ENCODE data around the gene KIF21A.
A peak's percentile ranks its signal among the peaks of the same experiment; 100 is the strongest.
"Not testable (repeated sequence)": the region's sequence is repeated elsewhere in the genome, so short reads cannot be mapped to it uniquely, and the experiment has no call there.

Gene KIF21A

GRCh38 chr12:39443081-39443928, at the start of gene KIF21A:
Gene KIF21A (minus strand): TSS chr12:39443120. CDS start chr12:39442970, 150 bp downstream.
- DNase-seq, result peak; percentile 88

- peak; percentile 51 for DNase-seq
These were observed 47.8 kb upstream of the KIF21A start for GRCh38 chr12:39490500-39491282.

- no peak for DNase-seq
These were observed 40.7 kb upstream of the KIF21A start for GRCh38 chr12:39483597-39483996.

GRCh38 chr12:39483042-39483441, 40.1 kb upstream of the KIF21A start:
- DNase-seq, result no peak

DNA sequence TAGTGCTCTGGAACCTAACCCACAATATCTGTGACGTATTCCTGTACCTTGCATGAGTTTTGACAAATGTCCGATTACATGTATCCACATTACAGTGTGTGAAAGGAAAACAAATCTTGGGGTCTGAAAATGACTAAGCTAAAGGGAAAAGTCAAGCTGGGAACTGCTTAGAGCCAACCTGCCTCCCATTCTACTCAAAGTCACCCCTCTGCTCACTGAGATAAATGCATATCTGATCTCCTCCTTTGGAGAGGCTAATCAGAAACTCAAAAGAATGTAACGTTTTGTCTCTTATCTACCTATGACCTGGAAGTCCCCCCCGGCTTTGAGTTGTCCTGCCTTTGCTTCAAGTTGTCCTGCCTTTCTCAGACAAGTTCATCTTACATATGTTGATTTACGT, 34.0 kb upstream of the KIF21A start:
- no peak for DNase-seq

DNA sequence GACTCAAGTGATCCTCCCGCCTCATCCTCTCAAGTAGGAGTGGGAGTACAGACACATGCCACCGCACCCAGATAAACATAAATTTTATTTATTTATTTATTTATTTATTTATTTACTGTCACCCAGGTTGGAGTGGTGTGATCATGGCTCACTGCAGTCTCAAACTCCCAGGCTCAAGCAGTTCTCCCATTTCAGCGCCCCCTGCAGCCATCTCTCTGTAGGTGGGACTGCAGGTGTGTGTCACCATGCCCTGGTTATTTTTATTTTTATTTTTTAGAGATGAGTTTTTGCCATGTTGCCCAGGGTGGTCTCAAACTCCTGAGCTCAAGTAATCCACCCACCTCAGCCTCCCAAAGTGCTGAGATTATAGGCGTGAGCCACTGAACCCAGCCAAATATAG, 33.2 kb upstream of the KIF21A start:
- no peak for DNase-seq

DNA sequence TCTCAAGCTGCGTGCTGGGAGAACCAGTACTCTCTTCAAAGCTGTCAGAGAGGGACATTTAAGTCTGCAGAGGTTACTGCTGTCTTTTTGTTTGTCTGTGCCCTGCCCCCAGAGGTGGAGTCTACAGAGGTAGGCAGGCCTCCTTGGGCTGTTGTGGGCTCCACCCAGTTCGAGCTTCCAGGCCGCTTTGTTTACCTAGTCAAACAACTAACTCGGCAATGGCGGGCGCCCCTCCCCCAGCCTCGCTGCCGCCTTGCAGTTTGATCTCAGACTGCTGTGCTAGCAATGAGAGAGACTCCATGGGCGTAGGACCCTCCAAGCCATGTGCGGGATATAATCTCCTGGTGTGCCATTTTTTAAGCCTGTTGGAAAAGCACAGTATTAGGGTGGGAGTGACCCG, 32.2 kb upstream of the KIF21A start:
- not testable (repeated sequence) for DNase-seq

DNA sequence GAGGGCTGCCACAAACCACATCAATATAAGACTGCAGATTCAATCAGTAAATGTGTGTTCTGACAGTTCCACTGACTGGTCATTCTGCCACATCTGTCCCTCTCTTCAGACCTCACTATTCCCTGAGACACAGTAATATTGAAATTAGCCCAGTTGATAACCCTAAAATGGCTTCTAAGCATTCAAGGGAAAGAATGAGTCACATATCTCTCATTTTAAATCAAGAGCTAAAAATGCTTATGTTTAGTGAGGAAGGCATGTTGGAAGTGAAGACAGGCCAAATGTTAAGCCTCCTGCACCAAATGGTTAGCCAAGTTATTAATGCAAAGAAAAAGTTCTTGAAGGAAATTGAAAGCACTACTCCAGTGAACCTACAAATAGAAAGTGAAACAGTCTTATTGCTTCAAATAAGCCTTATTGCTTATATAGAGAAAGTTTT, 24.5 kb upstream of the KIF21A start:
- no peak for DNase-seq

DNA sequence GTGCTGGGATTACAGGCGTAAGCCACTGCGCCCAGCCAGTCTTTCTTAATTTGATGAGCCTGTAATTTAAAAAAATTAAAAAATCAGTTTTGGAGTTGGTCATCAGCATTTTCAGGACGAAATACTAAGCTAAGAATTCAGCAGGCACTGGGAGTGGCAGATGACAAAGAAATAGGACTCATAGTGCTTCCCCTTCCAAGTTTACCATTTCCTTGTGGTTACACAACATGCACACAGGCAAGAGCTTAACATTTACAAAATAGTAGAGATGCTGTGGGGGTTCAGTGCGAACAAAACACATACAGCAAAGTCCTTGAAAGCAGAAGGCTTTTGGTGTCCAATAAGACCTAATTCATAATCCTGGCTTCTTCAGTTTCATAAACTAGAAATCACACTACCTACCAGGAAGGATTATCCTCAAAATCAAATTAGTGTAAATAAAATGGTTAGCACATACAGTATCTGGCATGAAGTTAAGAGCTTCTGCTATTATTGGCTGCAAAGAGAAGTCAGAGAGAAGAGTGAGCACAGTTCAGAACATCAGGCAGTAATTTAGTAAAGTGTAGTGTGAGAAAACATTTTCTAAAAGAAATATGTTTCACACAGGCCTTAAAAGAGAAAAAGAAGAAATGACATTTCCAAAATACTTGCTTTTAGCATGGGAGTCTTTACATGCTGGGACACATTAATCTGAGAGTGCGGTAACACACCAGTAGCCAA, 22.2 kb upstream of the KIF21A start:
- no peak for DNase-seq

DNA sequence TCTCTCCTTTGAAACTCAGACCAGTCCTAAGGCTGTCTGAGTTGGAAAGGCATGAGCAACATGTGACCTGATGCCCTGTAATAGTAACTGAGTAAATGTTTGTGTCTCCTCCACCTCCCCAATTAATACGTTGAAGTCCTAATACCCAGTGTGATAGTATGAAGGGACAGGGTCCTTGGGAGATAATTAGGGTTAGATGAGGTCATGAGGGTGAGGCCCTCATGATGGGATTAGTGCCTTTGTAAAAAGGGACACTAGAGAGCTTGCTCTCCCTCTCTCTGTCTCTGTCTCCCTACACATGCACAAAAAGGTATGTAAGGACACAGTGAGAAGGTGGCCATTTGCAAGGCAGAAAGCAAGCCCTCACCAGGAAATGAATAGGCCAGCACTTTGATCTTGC, 18.1 kb upstream of the KIF21A start:
- no peak for DNase-seq

- no peak for DNase-seq
These were observed 16.1 kb upstream of the KIF21A start for GRCh38 chr12:39459027-39459434.

DNA sequence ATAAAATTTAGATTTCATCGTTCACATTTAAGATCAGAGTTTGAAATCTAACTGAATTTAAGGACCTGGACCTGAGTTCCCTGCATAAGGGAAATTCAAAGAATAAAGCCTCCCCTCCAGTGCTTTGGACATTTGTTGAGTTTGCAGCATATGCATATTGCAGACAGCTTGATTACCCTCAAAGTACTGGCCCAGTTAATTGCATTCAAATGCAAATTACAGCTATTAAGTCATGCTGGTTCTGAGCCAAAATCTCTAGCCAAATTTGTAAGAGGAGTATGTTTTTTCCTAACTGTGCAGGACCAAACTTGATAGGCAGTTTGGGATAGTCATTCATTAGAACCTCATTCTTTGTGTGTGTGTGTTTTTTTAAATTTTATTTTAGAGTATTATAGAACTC, 9.1 kb upstream of the KIF21A start:
- no peak for DNase-seq

DNA sequence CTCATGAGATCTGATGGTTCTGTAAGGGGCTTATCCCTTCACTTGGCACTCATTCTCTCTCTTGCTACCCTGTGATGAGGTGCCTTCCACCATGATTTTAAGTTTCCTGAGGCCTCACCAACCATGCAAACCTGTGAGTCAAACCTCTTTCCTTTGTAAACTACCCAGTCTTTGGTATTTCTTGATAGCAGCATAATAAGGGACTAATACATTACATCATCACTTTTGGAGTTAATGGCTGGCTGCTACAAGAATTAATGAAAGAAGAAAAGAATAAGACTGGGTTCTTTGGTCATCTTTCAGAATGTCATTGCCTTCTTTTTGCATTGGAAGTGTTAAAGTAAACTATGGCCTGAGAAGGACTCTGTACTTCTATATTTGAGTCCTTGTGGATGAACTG, 5.1 kb upstream of the KIF21A start:
- DNase-seq, result no peak

DNA sequence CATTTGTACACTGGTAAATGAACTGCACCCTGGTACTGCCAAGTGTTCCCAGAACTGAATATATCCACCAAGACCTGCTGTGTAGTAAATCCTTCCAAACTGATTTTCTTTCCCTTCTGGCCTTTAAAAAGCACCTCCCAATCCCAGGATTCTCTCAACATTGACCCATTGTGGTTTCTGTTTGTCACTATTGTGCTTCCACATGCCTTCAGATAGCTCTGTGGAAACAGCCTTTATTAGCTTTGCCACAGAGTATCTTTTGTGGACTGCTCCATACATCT, 949 bp upstream of the KIF21A start:
- no peak for DNase-seq

DNA sequence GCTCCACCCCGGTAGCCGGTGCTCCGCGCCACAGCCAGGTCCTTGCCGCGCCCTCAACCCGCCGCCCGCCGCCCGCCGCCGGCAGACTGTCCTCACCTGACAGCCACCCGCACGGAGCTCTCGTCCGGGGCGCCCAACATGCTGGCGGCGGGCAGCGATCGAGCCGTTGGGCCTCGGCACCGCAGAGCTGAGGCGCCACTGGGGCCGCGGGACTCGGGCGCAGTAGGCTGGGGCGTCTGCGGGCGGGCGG, 164 bp downstream of the KIF21A start:
- DNase-seq, result no peak

GRCh38 chr12:39441963-39442830, 723 bp downstream of the KIF21A start:
- no peak for DNase-seq

DNA sequence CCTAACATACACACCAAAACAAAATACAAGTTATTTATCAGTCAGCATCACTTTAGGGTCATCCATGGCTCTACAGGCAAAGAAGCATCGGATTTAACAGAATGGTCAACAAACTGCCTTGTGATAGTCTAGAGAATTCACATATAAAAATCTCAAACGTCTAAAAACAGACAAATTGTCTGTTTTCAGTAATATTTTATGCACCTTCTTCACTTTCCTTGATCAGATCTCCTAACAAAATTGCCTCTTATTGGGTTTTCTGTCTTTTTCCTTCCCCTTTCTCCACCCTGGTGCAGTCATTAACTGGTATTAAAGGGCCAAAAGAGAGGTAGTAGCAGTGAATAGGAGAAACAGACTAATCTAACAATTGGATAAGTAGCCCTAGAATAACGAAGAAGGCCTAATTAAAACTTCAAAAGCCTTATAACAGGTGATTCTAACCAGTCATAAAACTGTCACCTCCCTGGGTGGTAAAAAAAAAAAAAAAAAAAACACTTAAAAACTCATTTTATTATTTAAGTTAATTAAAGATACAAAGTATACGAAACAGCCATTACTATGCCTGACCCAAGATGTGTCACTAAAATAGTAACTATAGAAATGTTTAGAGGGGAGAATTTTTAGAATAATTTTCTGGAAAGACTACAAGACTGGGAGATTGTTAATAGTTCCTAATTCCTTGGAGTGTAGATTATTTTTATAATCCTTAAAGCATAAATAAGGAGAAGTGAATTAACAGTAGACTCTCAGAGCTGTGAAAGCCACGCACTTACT, 1.5 kb downstream of the KIF21A start:
- DNase-seq, result no peak

- no peak for DNase-seq
These were observed 2.1 kb downstream of the KIF21A start for GRCh38 chr12:39440781-39441180.

GRCh38 chr12:39440101-39440500, 2.8 kb downstream of the KIF21A start:
- DNase-seq, result no peak

GRCh38 chr12:39435531-39435930, 7.4 kb downstream of the KIF21A start:
- DNase-seq, result peak; percentile 17

GRCh38 chr12:39431797-39432196, 11.1 kb downstream of the KIF21A start:
- DNase-seq, result no peak

Data from fibroblast of upper back skin (primary cell).